HepG2 (cell line): ENCODE measurements around the gene SLC35B3. TPM values are rescaled to one million over a fixed set of nuclear protein-coding genes. Genes with fewer than 3 reads are reported as not detected.

Source experiments
- ATAC-seq: fragments of 200-7000 bp; cut with Tn5 transposase; 3 replicates; pipeline ENCODE4 v1.9.1; 2020; ENCODE audit warnings: mild to moderate bottlenecking, moderate library complexity
- BruUV-seq: library from RNA; stranded (reverse); fragments of 400-500 nt; replicated peaks from 2 replicates; lab custom pipeline; 2021; lab: Mats Ljungman, UMichigan
- CTCF ChIA-PET: fragments of 300-600 bp; formaldehyde crosslinking; extraction: SDS; loops from one replicate; lab custom pipeline; 2021; ENCODE audit warnings: low total read pairs, inconsistent platforms, low intra/inter-chr PET ratio; lab: Yijun Ruan, JAX
- POLR2A ChIA-PET: fragments of 350-600 bp; sonication (Branson Sonifier 250); formaldehyde crosslinking; loops from one replicate; lab custom pipeline; 2020; ENCODE audit warnings: antibody characterized with exemption, inconsistent platforms; lab: Yijun Ruan, JAX
- DNase-seq: peaks from one replicate; pipeline ENCODE4 v3.0.0-alpha.2; 2015; ENCODE audit warnings: low spot score
- FAIRE-seq: peaks from 3 replicates; lab custom pipeline; 2011; peaks lifted over from hg19 to GRCh38; lab: Jason Lieb, UNC
- H2AFZ ChIP-seq: one replicate; pipeline ENCODE4 v1.6.1; 2011; ENCODE audit warnings: low read length, inconsistent platforms
- H3K27ac ChIP-seq: fragments of 300-600 bp; 3 replicates; pipeline ENCODE4 v1.8.0; 2011; ENCODE audit warnings: mixed run types, mild to moderate bottlenecking, mixed read lengths, low read length, inconsistent platforms; ENCODE audit not compliant: insufficient read depth; ENCODE audit errors: extremely low read length
- H3K27me3 ChIP-seq, 2 experiments: fragments of 200-600 bp in 1 of 2; 2 replicates in 1 of 2; 3 replicates in 1 of 2; pipeline versions ENCODE4 v1.6.0 to v1.8.0; 2011; ENCODE audit warnings: low read length in 2 of 2, mild to moderate bottlenecking in 2 of 2, moderate library complexity in 2 of 2, inconsistent platforms in 1 of 2; ENCODE audit not compliant: insufficient read depth in 2 of 2, control insufficient read depth in 1 of 2
- H3K36me3 ChIP-seq, 2 experiments: fragments of 200-600 bp in 1 of 2; replicated peaks in 1 of 2; 2 replicates in 1 of 2; 3 replicates in 1 of 2; pipeline versions ENCODE4 v1.5.1 to v1.8.0; 2011; ENCODE audit warnings: low read length in 2 of 2, inconsistent platforms in 1 of 2; ENCODE audit not compliant: insufficient read depth in 2 of 2, control insufficient read depth in 1 of 2
- H3K4me1 ChIP-seq: 2 replicates; pipeline ENCODE4 v1.5.1; 2012; ENCODE audit warnings: low read length, inconsistent platforms; ENCODE audit not compliant: insufficient read depth
- H3K4me2 ChIP-seq: 2 replicates; pipeline ENCODE4 v1.6.0; 2011; ENCODE audit warnings: low read depth, low read length, inconsistent platforms
- H3K4me3 ChIP-seq, 3 experiments: fragments of 200-600 bp in 1 of 3; sonication (generic), shearing (Covaris generic) in 1 of 3; replicated peaks in 1 of 3; 2 replicates each; pipeline ENCODE4 v1.5.1; 2011 to 2016; ENCODE audit warnings: low read length in 3 of 3, inconsistent platforms in 2 of 3, low read depth in 2 of 3, mild to moderate bottlenecking in 2 of 3, control low read depth in 1 of 3, mixed read lengths in 1 of 3; ENCODE audit not compliant: insufficient read depth in 1 of 3
- H3K79me2 ChIP-seq: one replicate; pipeline ENCODE4 v1.6.1; 2011; ENCODE audit warnings: low read length, inconsistent platforms; ENCODE audit not compliant: insufficient read depth
- H3K9ac ChIP-seq: 2 replicates; pipeline ENCODE4 v1.6.0; 2011; ENCODE audit warnings: mild to moderate bottlenecking, low read depth, low read length, inconsistent platforms; ENCODE audit not compliant: insufficient read depth
- H3K9me3 ChIP-seq: 2 replicates; pipeline ENCODE4 v1.5.1; 2012; ENCODE audit warnings: mild to moderate bottlenecking, low read length
- H4K20me1 ChIP-seq: 2 replicates; pipeline ENCODE4 v1.6.0; 2011; ENCODE audit warnings: inconsistent platforms, mild to moderate bottlenecking, low read length, moderate library complexity; ENCODE audit not compliant: insufficient read depth
- ARNT2 ChIP-seq: sonication (generic); formaldehyde crosslinking; IDR thresholded peaks from 2 replicates; pipeline ENCODE4 v1.8.0; 2022; ENCODE audit warnings: mild to moderate bottlenecking, low read depth, missing genetic modification reagents, moderate library complexity
- CSRNP1 ChIP-seq: sonication (generic); formaldehyde crosslinking; IDR thresholded peaks from 2 replicates; pipeline ENCODE4 v1.8.1; 2023; ENCODE audit warnings: mild to moderate bottlenecking, missing genetic modification reagents
- FOXP1 ChIP-seq, 2 experiments: fragments of 450-650 bp in 1 of 2; IDR thresholded peaks; 2 replicates each; pipeline ENCODE4 v1.6.1; 2017 to 2018; ENCODE audit warnings: antibody characterized with exemption in 1 of 2
- GTF3A ChIP-seq: sonication (generic); formaldehyde crosslinking; conservative IDR thresholded peaks from 2 replicates; pipeline ENCODE4 v1.4.0; 2020; ENCODE audit warnings: mild to moderate bottlenecking, missing genetic modification reagents
- HOXA5 ChIP-seq: sonication (generic); formaldehyde crosslinking; IDR thresholded peaks from 2 replicates; pipeline ENCODE4 v1.4.0; 2020; ENCODE audit warnings: missing genetic modification reagents
- KAT8 ChIP-seq: IDR thresholded peaks from 2 replicates; pipeline ENCODE4 v1.6.1; 2016; ENCODE audit warnings: missing genetic modification reagents, missing compliant biosample characterization
- MEIS2 ChIP-seq: sonication (generic); formaldehyde crosslinking; IDR thresholded peaks from 2 replicates; pipeline ENCODE4 v1.9.0; 2021; ENCODE audit warnings: mild to moderate bottlenecking, missing genetic modification reagents
- NFE2L1 ChIP-seq: sonication (generic); formaldehyde crosslinking; IDR thresholded peaks from 2 replicates; pipeline ENCODE4 v1.4.0; 2020; ENCODE audit warnings: missing genetic modification reagents, mild to moderate bottlenecking, borderline replicate concordance
- SETDB1 ChIP-seq: sonication (generic); formaldehyde crosslinking; IDR thresholded peaks from 2 replicates; pipeline ENCODE4 v1.5.1; 2020; ENCODE audit warnings: missing genetic modification reagents, mild to moderate bottlenecking, borderline replicate concordance
- TBX2 ChIP-seq: sonication (generic); formaldehyde crosslinking; IDR thresholded peaks from 2 replicates; pipeline ENCODE4 v1.5.0; 2020; ENCODE audit warnings: missing genetic modification reagents, mild to moderate bottlenecking, borderline replicate concordance
- U2AF2 ChIP-seq: fragments of 200-400 bp; formaldehyde crosslinking; IDR thresholded peaks from 2 replicates; pipeline ENCODE4 v1.6.1; 2017; ENCODE audit warnings: low read depth, mild to moderate bottlenecking, low read length
- ZNF232 ChIP-seq: sonication (generic); formaldehyde crosslinking; IDR thresholded peaks from 2 replicates; pipeline ENCODE4 v1.4.0; 2020; ENCODE audit warnings: missing genetic modification reagents, borderline replicate concordance
- ZNF280B ChIP-seq: sonication (generic); formaldehyde crosslinking; IDR thresholded peaks from 2 replicates; pipeline ENCODE4 v1.5.0; 2020; ENCODE audit warnings: missing genetic modification reagents, mild to moderate bottlenecking, borderline replicate concordance
- ZNF513 ChIP-seq: sonication (generic); formaldehyde crosslinking; conservative IDR thresholded peaks from 2 replicates; pipeline ENCODE4 v1.5.0; 2020; ENCODE audit warnings: missing genetic modification reagents
- ZNF563 ChIP-seq: sonication (generic); formaldehyde crosslinking; IDR thresholded peaks from 2 replicates; pipeline ENCODE4 v1.8.0; 2022; ENCODE audit warnings: mild to moderate bottlenecking, moderate library complexity, missing genetic modification reagents
- ZNF704 ChIP-seq: sonication (generic); formaldehyde crosslinking; IDR thresholded peaks from 2 replicates; pipeline ENCODE4 v1.8.1; 2023; ENCODE audit warnings: mild to moderate bottlenecking, inconsistent platforms, moderate library complexity, missing genetic modification reagents, borderline replicate concordance
- WGBS: methylation state at CpG from one replicate; pipeline ENCODE4 v1.1.6; 2017; ENCODE audit warnings: low lambda C conversion rate; 5-methylcytosine and 5-hydroxymethylcytosine counted together
- in situ Hi-C: cut with HindIII; loops from 2 replicates; pipeline ENCODE4 v1.10.0; 2017; ENCODE audit warnings: low pct_unique_long_range_greater_than_20kb; ENCODE audit not compliant: extremely low pct_ligation_motif_present
- intact Hi-C: fragments of 100-400 bp; cut with micrococcal nuclease; formaldehyde crosslinking; loops from one replicate; pipeline ENCODE4 v1.10.0; 2022; ENCODE audit not compliant: unreplicated experiment
- polyA plus RNA-seq, 8 experiments: library from polyadenylated mRNA; depleted of rRNA in 3 of 8; stranded (reverse) in 7 of 8; unstranded in 1 of 8; fragments of >200 nt; fragmentation: Illumina TruSeq in 4 of 8; extraction: Trizol in 4 of 8; gene quantifications; 2 replicates each; pipeline versions ENCODE4 v1.2.1 to v1.2.3, GENCODE V29; 2011 to 2016; ENCODE audit warnings: low read depth in 4 of 8, missing spikeins in 1 of 8, mixed read lengths in 1 of 8; ENCODE audit not compliant: insufficient read depth in 1 of 8
- total RNA-seq, 5 experiments: library from RNA; depleted of rRNA; stranded (reverse); fragments of >200 nt; fragmentation: Illumina TruSeq; extraction: Trizol; gene quantifications; 2 replicates each; pipeline ENCODE4 v1.2.3, GENCODE V29; 2016; ENCODE audit warnings: low read depth in 1 of 5

The SLC35B3 gene
- total and polyA plus RNA-seq, 2 of the 13 experiments (the other 11 are each of a cell fraction or from before 2014, with no cell fraction given): 8.7 to 13.5 TPM

- TF ChIP-seq ZNF563 (CRISPR knock-in tag) (no peak), HOXA5 (CRISPR knock-in tag) (no peak), ARNT2 (CRISPR knock-in tag) (no peak), MEIS2 (CRISPR knock-in tag) (no peak), ZNF280B (CRISPR knock-in tag) (no peak), U2AF2 (no peak)
These were observed 41.3 kb upstream of the SLC35B3 start (continued) for GRCh38 chr6:8476656-8477055.

DNA sequence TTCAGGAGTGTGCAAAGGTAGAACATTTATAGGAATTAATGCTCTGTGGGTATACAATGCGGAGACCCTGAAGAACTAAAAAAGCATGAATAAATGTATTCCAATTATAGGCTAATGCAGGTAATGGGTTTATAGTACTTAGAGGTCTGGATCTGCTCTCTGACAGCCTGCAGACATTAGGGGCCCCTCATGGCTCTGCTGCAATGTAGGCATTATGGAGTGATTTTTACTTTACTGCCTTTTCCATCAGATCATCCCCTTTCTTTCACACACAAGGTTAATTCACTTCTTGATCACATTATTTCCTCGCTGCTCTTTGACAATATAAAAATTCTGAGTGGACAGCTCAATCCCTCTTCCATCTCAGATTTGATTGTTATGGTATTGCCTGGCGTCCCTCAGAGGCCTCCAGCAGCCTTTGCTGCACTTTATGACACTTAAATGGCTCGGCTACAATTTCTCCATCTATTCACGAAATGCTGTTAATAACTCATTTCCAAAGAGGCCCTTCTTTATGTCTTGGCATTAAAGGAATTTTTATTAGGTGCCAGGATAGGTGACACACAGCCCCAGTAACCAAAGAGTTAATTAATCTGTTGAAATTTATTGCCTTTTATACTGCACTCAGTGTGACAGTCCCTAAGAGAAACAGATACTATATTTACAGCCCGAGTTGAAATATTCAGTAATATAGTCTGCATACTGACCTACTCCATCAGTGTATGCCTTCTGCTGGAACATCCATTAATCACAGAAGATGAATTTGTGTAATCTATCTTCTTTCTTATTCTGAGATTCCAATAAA is 33.4 kb upstream of the SLC35B3 start:
- H3K36me3 ChIP-seq: no peaks in the 10 kb centered on the region
- intact Hi-C loops (no loop called here), in situ Hi-C loops (no loop called here)
- no peaks in the 10 kb centered on the region for H3K4me1 ChIP-seq
- H2AFZ ChIP-seq: no peak overlapping the region
- ATAC-seq: no peak
- no TSS peak for BruUV-seq
- no peak overlapping the region for H3K9ac ChIP-seq
- no peak for DNase-seq
- no peaks in the 10 kb centered on the region for H3K79me2 ChIP-seq
- H3K4me3 ChIP-seq: no peak overlapping the region
- ChIA-PET POLR2A (no interaction called here), CTCF (no interaction called here)
- WGBS: 4% methylated on average over 6 of the region's 6 CpGs
- no peaks in the 10 kb centered on the region for H4K20me1 ChIP-seq
- no peak overlapping the region for H3K27ac ChIP-seq
- FAIRE-seq: no peak
- no peaks in the 10 kb centered on the region for H3K27me3 ChIP-seq
- H3K9me3 ChIP-seq: no peaks in the 10 kb centered on the region
- no peak overlapping the region for H3K4me2 ChIP-seq
- no peak for TF ChIP-seq CSRNP1
- no peak for TF ChIP-seq ZNF704
- no peak for TF ChIP-seq KAT8 (CRISPR knock-in tag)
- no peak for TF ChIP-seq FOXP1 (IDR thresholded peaks at IDR 0.05)
- no peak for TF ChIP-seq FOXP1 (CRISPR knock-in tag; IDR thresholded peaks at IDR 0.05)
- TF ChIP-seq ZNF513 (CRISPR knock-in tag): no peak
- TF ChIP-seq NFE2L1 (CRISPR knock-in tag): no peak
- TF ChIP-seq TBX2 (CRISPR knock-in tag): no peak
- no peak for TF ChIP-seq SETDB1 (CRISPR knock-in tag)
- no peak for TF ChIP-seq ZNF232 (CRISPR knock-in tag)
- TF ChIP-seq GTF3A (CRISPR knock-in tag): no peak
